Left kidney (tissue), 2 donors: ENCODE data around the gene VPS4A. TPM values are rescaled to one million over a fixed set of nuclear protein-coding genes. Genes with fewer than 3 reads are reported as not detected.
"Not testable (repeated sequence)": the region's sequence is repeated elsewhere in the genome, so short reads cannot be mapped to it uniquely, and the experiment has no call there.

Experiments used
- DNase-seq: peaks from one replicate; pipeline ENCODE4 v3.0.0-alpha.2; 2013
- polyA plus RNA-seq: library from polyadenylated mRNA; unstranded; fragments of 120-200 nt; gene quantifications from one replicate; pipeline ENCODE4 v1.2.1, GENCODE V29; 2013; ENCODE audit not compliant: insufficient read length

The VPS4A gene
- polyA plus RNA-seq, 1 donor, result 52.9 TPM

GRCh38 chr16:69326172-69326873 lies 15.2 kb downstream of the VPS4A start:
- no peak for DNase-seq

GRCh38 chr16:69327585-69328310 lies 16.6 kb downstream of the VPS4A start:
- no peak for DNase-seq

GRCh38 chr16:69328854-69329316 lies 17.7 kb downstream of the VPS4A start:
- DNase-seq, result no peak

- DNase-seq, result no peak
Observed at GRCh38 chr16:69329369-69330285, 18.5 kb downstream of the VPS4A start.

- DNase-seq, result peak; percentile 93
Observed at GRCh38 chr16:69330286-69331109, 19.3 kb downstream of the VPS4A start, which contains the start of gene PDF. PDF (minus strand) TSS chr16:69330588; CDS start chr16:69330570, 18 bp downstream.

- no peak for DNase-seq
Observed at GRCh38 chr16:69334696-69335095, 23.5 kb downstream of the VPS4A start.

GRCh38 chr16:69338557-69339288 lies 27.6 kb downstream of the VPS4A start:
- no peak for DNase-seq

GRCh38 chr16:69339289-69340094 lies 28.3 kb downstream of the VPS4A start, which contains the start of the genes COG8 and NIP7:
COG8 (minus strand) TSS chr16:69339564; CDS start chr16:69339552, 12 bp downstream.
NIP7 (plus strand) TSS chr16:69339772; CDS start chr16:69339830, 58 bp downstream.
- DNase-seq, result peak; percentile 98

- DNase-seq, result no peak
Observed at GRCh38 chr16:69340095-69340644, 29.0 kb downstream of the VPS4A start.

- DNase-seq, result no peak
Observed at GRCh38 chr16:69344171-69344570, 33.0 kb downstream of the VPS4A start.

- DNase-seq, result no peak
Observed at GRCh38 chr16:69345923-69346322, 34.8 kb downstream of the VPS4A start.

- DNase-seq, result no peak
Observed at GRCh38 chr16:69346683-69347082, 35.5 kb downstream of the VPS4A start.

- DNase-seq, result no peak
Observed at GRCh38 chr16:69348222-69348621, 37.1 kb downstream of the VPS4A start.

GRCh38 chr16:69349536-69349935 lies 38.4 kb downstream of the VPS4A start:
- DNase-seq, result no peak

GRCh38 chr16:69350536-69351133 lies 39.5 kb downstream of the VPS4A start:
- no peak for DNase-seq

- no peak for DNase-seq
Observed at GRCh38 chr16:69351309-69352027, 40.3 kb downstream of the VPS4A start, which contains the start of gene TMED6. TMED6 (minus strand) TSS chr16:69351786; CDS start chr16:69351753, 33 bp downstream.

- not testable (repeated sequence) for DNase-seq
Observed at GRCh38 chr16:69360070-69360469, 48.9 kb downstream of the VPS4A start.

GRCh38 chr16:69363281-69363717 lies 52.1 kb downstream of the VPS4A start:
- DNase-seq, result no peak
